Testis (tissue), 2 donors: Measurements from ENCODE around the gene ALPK1.

ENCODE experiments used
- CTCF ChIP-seq, 3 experiments: fragments of 450-650 bp in 2 of 3; fragments of 200-600 bp in 1 of 3; sonication (generic) in 1 of 3; IDR thresholded peaks; one replicate each; pipeline ENCODE4 v1.5.1; 2016 to 2019; ENCODE audit warnings: antibody characterized with exemption in 3 of 3, mild to moderate bottlenecking in 2 of 3, moderate library complexity in 1 of 3
- POLR2A ChIP-seq: fragments of 450-650 bp; IDR thresholded peaks from one replicate; pipeline ENCODE4 v1.6.1; 2017; ENCODE audit warnings: antibody characterized with exemption, mild to moderate bottlenecking, moderate library complexity

GRCh38 chr4:112330921-112331320 lies 33.8 kb downstream of the ALPK1 start:
- TF ChIP-seq CTCF (IDR thresholded peaks at IDR 0.05) (no peak), POLR2A (no peak)
